Jurkat, Clone E6-1 (cell line): Measurements from ENCODE around the gene CLDN6.

Experiments
- DNase-seq: peaks from one replicate; pipeline ENCODE4 v3.0.0-alpha.2; 2011; ENCODE audit warnings: low read depth, low spot score
- H3K4me3 ChIP-seq: 2 replicates; pipeline ENCODE4 v1.5.1; 2011; ENCODE audit warnings: mild to moderate bottlenecking, low read length, control low read depth, moderate library complexity

The CLDN6 gene

DNA sequence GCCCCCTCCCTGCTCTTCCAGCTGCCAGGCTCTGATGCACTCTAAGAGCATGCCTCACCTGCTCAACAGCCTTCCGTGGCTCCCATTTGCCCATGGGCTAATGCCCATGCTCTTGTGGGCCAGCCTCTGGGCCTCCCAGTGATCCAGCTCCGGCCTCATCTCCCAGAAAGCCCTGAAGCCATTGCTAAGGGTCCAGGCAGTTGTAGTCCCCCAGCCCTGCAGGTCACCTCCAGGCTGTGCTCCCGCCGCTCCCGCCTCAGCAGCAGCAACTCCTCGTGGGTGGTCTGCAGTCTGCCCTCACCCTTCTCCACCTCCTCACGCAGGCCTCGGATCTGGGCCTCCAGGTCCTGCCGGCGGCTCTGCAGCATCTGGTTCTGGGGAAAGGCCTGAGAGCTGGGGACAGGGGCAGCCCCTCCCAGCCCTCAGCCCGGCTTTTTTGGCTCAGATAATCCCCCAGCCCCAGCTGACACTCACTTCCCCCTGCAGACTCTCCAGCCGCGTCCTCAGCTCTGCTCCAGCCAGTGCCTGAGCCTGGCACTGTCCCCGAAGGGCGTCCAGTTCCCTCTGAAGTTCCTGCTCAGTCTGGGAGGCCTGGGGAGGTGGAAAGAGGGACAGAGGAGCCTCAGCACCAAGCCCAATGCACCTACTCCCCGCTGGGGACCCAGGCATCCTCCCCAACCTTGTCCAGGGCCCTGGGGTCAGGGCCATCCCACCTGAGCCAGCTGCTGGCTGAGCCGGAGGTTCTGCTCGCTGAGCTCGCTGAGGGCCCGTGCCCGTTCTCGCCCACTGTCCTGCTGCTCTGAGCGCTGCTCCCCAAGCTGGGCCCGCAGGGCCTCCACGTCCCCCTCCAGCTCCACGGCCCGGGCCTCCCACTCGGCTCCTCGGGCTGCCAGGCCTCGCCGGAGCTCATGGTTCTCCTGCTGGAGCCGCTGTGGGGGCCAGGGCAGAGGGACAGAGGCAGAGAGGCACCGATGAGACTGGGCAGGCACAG, 12.5 kb upstream of the CLDN6 start:
- DNase-seq = no peak

DNA sequence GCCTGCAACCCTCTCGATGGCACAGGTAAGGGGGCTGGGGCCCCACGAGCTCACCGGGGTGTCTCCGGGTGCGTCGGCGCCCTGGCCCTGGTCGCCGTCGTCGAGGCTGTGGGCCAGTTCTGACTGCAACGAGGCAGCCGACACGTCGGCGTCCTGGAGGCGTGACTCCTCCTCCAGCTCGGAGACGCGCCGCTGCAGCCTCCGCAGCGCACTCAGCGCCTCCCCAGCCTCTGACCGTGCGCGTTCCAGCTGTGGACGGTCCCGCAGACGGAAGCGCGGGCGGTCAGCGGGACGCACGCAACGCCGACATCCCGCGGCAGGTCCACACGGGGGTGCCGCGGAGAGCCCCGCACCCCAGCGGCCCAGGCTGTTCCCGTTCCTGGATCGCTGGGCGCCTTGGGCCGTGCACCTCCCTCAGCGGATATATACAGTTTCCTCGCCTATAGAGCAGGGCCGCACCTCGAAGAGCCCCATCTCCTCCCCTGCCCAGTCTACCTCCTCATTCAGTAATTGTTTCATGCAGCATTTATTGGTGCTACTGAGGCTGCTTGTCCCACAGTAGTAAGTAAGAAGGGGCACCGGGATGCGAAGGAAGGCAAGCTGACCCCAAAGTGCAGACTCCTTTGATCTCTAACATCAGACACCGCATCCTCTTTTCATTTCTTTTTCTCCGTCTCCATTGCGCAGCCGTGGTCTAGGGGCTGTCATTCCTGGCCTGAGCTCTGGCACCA, 11.7 kb upstream of the CLDN6 start:
- no peak for DNase-seq
- no peak overlapping the region for H3K4me3 ChIP-seq

More for the DNA sequence above, 12.5 kb upstream of the CLDN6 start:
- H3K4me3 ChIP-seq = no peak overlapping the region

GRCh38 chr16:3028716-3029319, 10.8 kb upstream of the CLDN6 start:
- H3K4me3 ChIP-seq = no peak overlapping the region
- no peak for DNase-seq

GRCh38 chr16:3027983-3028715, 10.2 kb upstream of the CLDN6 start:
- DNase-seq = peak; percentile 77
- no peak overlapping the region for H3K4me3 ChIP-seq

- DNase-seq = no peak
- no peak overlapping the region for H3K4me3 ChIP-seq
Measured at GRCh38 chr16:3027489-3027795, 9.5 kb upstream of the CLDN6 start.

GRCh38 chr16:3026609-3027488, 8.9 kb upstream of the CLDN6 start:
- no peak for DNase-seq

GRCh38 chr16:3026003-3026378, 8.0 kb upstream of the CLDN6 start:
- DNase-seq = no peak
- no peak overlapping the region for H3K4me3 ChIP-seq

More at GRCh38 chr16:3026609-3027488, 8.9 kb upstream of the CLDN6 start:
- no peak overlapping the region for H3K4me3 ChIP-seq

GRCh38 chr16:3025032-3026002, 7.3 kb upstream of the CLDN6 start:
- DNase-seq = no peak
- no peak overlapping the region for H3K4me3 ChIP-seq

- peak within 1 kb of the TSS; percentile 72 for H3K4me3 ChIP-seq
- peak; percentile 98 for DNase-seq
Measured at GRCh38 chr16:3023669-3024478, 5.9 kb upstream of the CLDN6 start, which contains the start of the genes HCFC1R1 and THOC6. Gene HCFC1R1 (minus strand): TSS chr16:3023942. CDS start chr16:3023941, 1 bp downstream. Gene THOC6 (plus strand): TSS chr16:3024035. CDS start chr16:3024327, 292 bp downstream.

DNA sequence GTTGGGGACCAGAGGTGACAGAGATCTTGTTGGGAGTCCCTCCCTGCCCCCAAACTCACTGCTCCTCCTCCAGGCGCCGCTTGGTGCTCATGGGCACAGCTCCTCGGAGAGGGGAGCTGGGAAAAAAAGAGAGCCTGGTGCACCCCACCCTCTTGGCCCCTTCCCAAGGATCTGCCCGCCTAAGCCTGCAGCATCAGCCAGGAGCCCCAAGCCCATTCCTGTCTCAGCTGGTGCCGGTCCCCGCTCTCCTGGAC, 5.4 kb upstream of the CLDN6 start:
- peak overlapping the region; percentile 72 for H3K4me3 ChIP-seq
- DNase-seq = no peak

DNA sequence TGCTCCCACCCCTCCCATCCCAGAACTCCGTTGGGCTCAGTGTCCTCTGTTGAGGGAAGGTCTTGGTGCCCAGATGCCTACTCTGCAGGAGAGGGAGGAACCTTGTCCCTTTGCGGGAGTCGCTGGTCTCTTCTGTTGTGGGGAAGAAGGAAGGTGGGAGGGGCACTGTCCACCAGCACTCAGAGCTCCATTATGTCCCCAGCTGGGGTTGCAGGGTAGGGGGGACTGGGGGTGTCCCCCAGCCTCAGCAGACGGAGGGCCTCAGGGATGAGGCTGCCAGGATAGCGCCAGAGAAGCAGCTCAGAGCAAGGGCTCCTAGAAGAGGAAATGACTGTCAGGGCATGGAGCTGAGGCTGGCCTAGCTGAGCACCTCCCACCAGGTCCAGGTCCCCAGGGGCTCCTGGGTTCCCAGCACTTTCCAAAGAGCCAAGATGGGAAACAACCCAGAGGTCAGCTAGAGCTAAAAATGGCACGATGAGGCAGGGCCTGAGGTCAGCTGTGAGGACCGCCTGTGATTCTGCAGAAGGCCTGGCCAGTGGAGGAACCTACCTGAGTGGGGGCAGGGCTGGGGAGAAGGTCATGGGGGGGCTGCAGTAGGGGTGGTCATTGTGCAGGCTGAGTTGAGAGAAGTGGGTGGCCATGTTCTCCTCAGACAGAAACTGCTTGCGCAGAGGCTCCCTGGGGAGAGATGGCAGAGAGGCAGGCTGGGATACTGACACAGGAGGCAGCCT, 4.9 kb upstream of the CLDN6 start:
- DNase-seq = no peak
- H3K4me3 ChIP-seq = peak overlapping the region; percentile 72

- H3K4me3 ChIP-seq = no peak overlapping the region
- no peak for DNase-seq
Measured at GRCh38 chr16:3022208-3022683, 4.3 kb upstream of the CLDN6 start.

GRCh38 chr16:3021449-3022207, 3.6 kb upstream of the CLDN6 start:
- DNase-seq = no peak
- no peak overlapping the region for H3K4me3 ChIP-seq

DNA sequence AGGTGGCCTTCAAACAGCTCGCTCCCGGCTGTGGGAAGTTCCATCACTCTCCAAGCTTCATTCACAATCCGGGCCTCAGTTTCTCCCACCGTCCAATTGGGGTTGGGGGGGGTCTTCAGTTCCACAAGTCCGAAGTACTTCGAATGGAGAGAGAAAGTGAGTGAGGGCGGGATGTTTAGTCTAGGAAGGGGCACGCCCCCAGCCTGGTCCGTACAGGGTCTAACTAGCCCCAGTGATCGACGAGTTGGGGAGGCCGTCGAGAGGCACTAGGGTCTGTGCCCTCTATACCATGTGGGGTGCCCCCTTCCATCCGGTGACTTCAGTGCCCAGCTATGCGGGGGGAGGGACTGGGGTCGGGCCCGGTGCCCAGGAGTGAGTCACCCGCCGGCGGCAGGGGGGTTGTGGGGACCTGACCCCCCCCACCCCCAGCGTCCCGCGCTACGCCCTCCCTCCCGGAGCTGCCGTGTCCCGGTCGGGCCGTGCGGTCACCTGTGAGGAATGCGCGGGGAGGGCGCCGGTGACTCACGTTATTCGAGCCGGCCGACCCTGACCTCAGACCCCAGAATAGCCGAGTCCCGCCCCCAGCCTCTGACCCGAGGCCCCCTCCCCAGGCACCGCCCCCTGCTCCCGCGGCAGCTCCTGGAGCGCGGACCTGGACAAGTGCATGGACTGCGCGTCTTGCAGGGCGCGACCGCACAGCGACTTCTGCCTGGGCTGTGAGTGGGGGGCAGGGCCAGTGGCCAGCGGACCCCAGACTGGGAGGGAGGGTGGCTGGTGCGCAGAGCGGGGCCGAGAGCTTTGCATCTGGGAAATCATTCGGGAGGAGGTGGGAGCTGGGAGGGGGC, 2.8 kb upstream of the CLDN6 start:
- no peak for DNase-seq
- H3K4me3 ChIP-seq = peak overlapping the region; percentile 63
